ENCODE data around the gene ZNF865. TPM values are rescaled to one million over a fixed set of nuclear protein-coding genes. Genes with fewer than 3 reads are reported as not detected.

ZNF865 gene
- total RNA-seq, 2 donors from 2014 or later = 11.9 to 14.5 TPM

- no peak for DNase-seq (ENCODE audit: low spot score)
- Histone ChIP-seq H3K4me1 (ENCODE audit: control insufficient read depth in 1 of 2, low read depth in 2 of 2) (peaks cover 8 to 29% of the 10 kb centered on the region in 2 donors), H3K36me3 (peaks cover 12% of the 10 kb centered on the region), H3K27me3 (replicated peaks; ENCODE audit: insufficient read depth) (no peaks in the 10 kb centered on the region), H3K27ac (peak overlapping the region; percentile 94 to 98), H3K9me3 (no peaks in the 10 kb centered on the region), H3K4me3 (peak overlapping the region; percentile 97)
- ATAC-seq (ENCODE audit: insufficient number of reproducible peaks, low FRiP score, low read depth) = no peak
- no peak for TF ChIP-seq CTCF (IDR thresholded peaks at IDR 0.05)
Observed at GRCh38 chr19:55600662-55601028, 4.8 kb upstream of the ZNF865 start.

- Histone ChIP-seq H3K4me3 (peak overlapping the region; percentile 97), H3K27me3 (replicated peaks; ENCODE audit: insufficient read depth) (no peaks in the 10 kb centered on the region), H3K9me3 (no peaks in the 10 kb centered on the region), H3K27ac (peak overlapping the region; percentile 94 to 98), H3K4me1 (ENCODE audit: control insufficient read depth in 1 of 2, low read depth in 2 of 2) (peaks cover 8 to 31% of the 10 kb centered on the region in 2 donors), H3K36me3 (peaks cover 12% of the 10 kb centered on the region)
- DNase-seq (ENCODE audit: low spot score) = no peak
- ATAC-seq (ENCODE audit: insufficient number of reproducible peaks, low FRiP score, low read depth) = no peak
- no peak for TF ChIP-seq CTCF (IDR thresholded peaks at IDR 0.05)
Observed at GRCh38 chr19:55601084-55601483, 4.4 kb upstream of the ZNF865 start.

GRCh38 chr19:55602104-55603001, 3.1 kb upstream of the ZNF865 start:
- H3K27ac ChIP-seq = no peak overlapping the region
- no peaks in the 10 kb centered on the region for H3K27me3 ChIP-seq (replicated peaks; ENCODE audit: insufficient read depth)
- H3K4me3 ChIP-seq = no peak overlapping the region
- ATAC-seq (ENCODE audit: insufficient number of reproducible peaks, low FRiP score, low read depth) (no peak), DNase-seq (ENCODE audit: low spot score) (no peak)
- peaks cover 17 to 42% of the 10 kb centered on the region in 2 donors for H3K4me1 ChIP-seq (ENCODE audit: control insufficient read depth in 1 of 2, low read depth in 2 of 2)
- H3K9me3 ChIP-seq = no peaks in the 10 kb centered on the region
- peaks cover under 1% of the 10 kb centered on the region for H3K36me3 ChIP-seq
- no peak for TF ChIP-seq CTCF (IDR thresholded peaks at IDR 0.05)

GRCh38 chr19:55603115-55603514, 2.3 kb upstream of the ZNF865 start:
- no peaks in the 10 kb centered on the region for H3K27me3 ChIP-seq (replicated peaks; ENCODE audit: insufficient read depth)
- no peak for TF ChIP-seq CTCF (IDR thresholded peaks at IDR 0.05)
- H3K36me3 ChIP-seq = no peaks in the 10 kb centered on the region
- DNase-seq (ENCODE audit: low spot score) (no peak), ATAC-seq (ENCODE audit: insufficient number of reproducible peaks, low FRiP score, low read depth) (no peak)
- no peaks in the 10 kb centered on the region for H3K9me3 ChIP-seq
- no peak overlapping the region for H3K4me3 ChIP-seq
- H3K4me1 ChIP-seq (ENCODE audit: control insufficient read depth in 1 of 2, low read depth in 2 of 2) = peaks cover 17 to 42% of the 10 kb centered on the region in 2 donors
- no peak overlapping the region for H3K27ac ChIP-seq

- no peak for ATAC-seq (ENCODE audit: insufficient number of reproducible peaks, low FRiP score, low read depth)
Observed at GRCh38 chr19:55603581-55604292, 1.7 kb upstream of the ZNF865 start.

More at GRCh38 chr19:55603581-55604292, 1.7 kb upstream of the ZNF865 start:
- TF ChIP-seq CTCF (IDR thresholded peaks at IDR 0.05) = no peak
- Histone ChIP-seq H3K27me3 (replicated peaks; ENCODE audit: insufficient read depth) (no peaks in the 10 kb centered on the region), H3K4me3 (peak overlapping the region; percentile 88), H3K36me3 (no peaks in the 10 kb centered on the region), H3K27ac (peak overlapping the region in 1 of 2 donors; percentile 94), H3K4me1 (ENCODE audit: control insufficient read depth in 1 of 2, low read depth in 2 of 2) (peaks cover 17 to 36% of the 10 kb centered on the region in 2 donors), H3K9me3 (no peaks in the 10 kb centered on the region)
- DNase-seq (ENCODE audit: low spot score) = no peak

Data from thoracic aorta (tissue), 2 donors.